GM12878 (cell line): ENCODE data around the gene C19orf47. TPM values are rescaled to one million over a fixed set of nuclear protein-coding genes. Genes with fewer than 3 reads are reported as not detected.

Experiments used
- ATAC-seq: fragments of 200-7000 bp; cut with Tn5 transposase; 3 replicates; pipeline ENCODE4 v1.9.1; 2020; ENCODE audit warnings: mild to moderate bottlenecking, moderate library complexity
- BruUV-seq: library from RNA; stranded (reverse); fragments of 400-500 nt; replicated peaks from 2 replicates; lab custom pipeline; 2021; lab: Mats Ljungman, UMichigan
- CTCF ChIA-PET: fragments of 300-600 bp; sonication (Branson Sonifier 250); formaldehyde crosslinking; extraction: SDS; loops from one replicate; lab custom pipeline; 2021; ENCODE audit warnings: inconsistent platforms; lab: Yijun Ruan, JAX
- POLR2A ChIA-PET: fragments of 350-600 bp; formaldehyde crosslinking; extraction: SDS; loops from one replicate; lab custom pipeline; 2021; ENCODE audit warnings: inconsistent platforms; lab: Charles Lee
- RAD21 ChIA-PET: fragments of 300-600 bp; sonication (Branson Sonifier 250); formaldehyde crosslinking; loops from one replicate; lab custom pipeline; 2023; ENCODE audit warnings: antibody characterized with exemption; ENCODE audit not compliant: unreplicated experiment; lab: Charles Lee
- SMC1A ChIA-PET: fragments of 300-600 bp; sonication (Branson Sonifier 250); formaldehyde crosslinking; loops from one replicate; lab custom pipeline; 2023; ENCODE audit not compliant: unreplicated experiment, uncharacterized antibody; lab: Charles Lee
- DNase-seq: peaks from one replicate; pipeline ENCODE4 v3.0.0-alpha.2; 2011; ENCODE audit warnings: low read depth, low spot score
- FAIRE-seq: peaks from 3 replicates; lab custom pipeline; 2011; peaks lifted over from hg19 to GRCh38; lab: Jason Lieb, UNC
- H2AFZ ChIP-seq: 2 replicates; pipeline ENCODE4 v1.6.0; 2011; ENCODE audit warnings: low read depth, low read length, control low read depth; ENCODE audit not compliant: control insufficient read depth
- H3K27ac ChIP-seq: 2 replicates; pipeline ENCODE4 v1.5.1; 2011; ENCODE audit warnings: control low read depth; ENCODE audit not compliant: control insufficient read depth, insufficient read depth
- H3K27me3 ChIP-seq, 2 experiments: replicated peaks in 1 of 2; 2 replicates each; pipeline versions ENCODE4 v1.6.0 to v1.6.1; 2011; ENCODE audit warnings: low read length in 1 of 2; ENCODE audit not compliant: control insufficient read depth in 2 of 2, insufficient read depth in 2 of 2
- H3K36me3 ChIP-seq, 2 experiments: 2 replicates each; pipeline ENCODE4 v1.5.1; 2011; ENCODE audit warnings: low read length in 1 of 2; ENCODE audit not compliant: control insufficient read depth in 2 of 2, insufficient read depth in 2 of 2
- H3K4me1 ChIP-seq: 2 replicates; pipeline ENCODE4 v1.6.1; 2011; ENCODE audit warnings: mild to moderate bottlenecking, low read length, moderate library complexity, mixed read lengths; ENCODE audit not compliant: control insufficient read depth, insufficient read depth
- H3K4me2 ChIP-seq: 2 replicates; pipeline ENCODE4 v1.6.0; 2011; ENCODE audit warnings: control low read depth; ENCODE audit not compliant: control insufficient read depth, insufficient read depth
- H3K4me3 ChIP-seq: fragments of 200-600 bp; sonication (generic); 2 replicates; pipeline ENCODE4 v1.5.1; 2016
- H3K79me2 ChIP-seq: 2 replicates; pipeline ENCODE4 v1.6.0; 2011; ENCODE audit warnings: low read length; ENCODE audit not compliant: control insufficient read depth, insufficient read depth
- H3K9ac ChIP-seq: 2 replicates; pipeline ENCODE4 v1.8.0; 2011; ENCODE audit warnings: low read length, control low read depth, mixed read lengths; ENCODE audit not compliant: control insufficient read depth, insufficient read depth
- H3K9me3 ChIP-seq: replicated peaks from 3 replicates; pipeline ENCODE4 v1.5.1; 2011; ENCODE audit warnings: mild to moderate bottlenecking, low read length; ENCODE audit not compliant: control insufficient read depth, insufficient read depth
- H4K20me1 ChIP-seq: 2 replicates; pipeline ENCODE4 v1.6.0; 2011; ENCODE audit not compliant: control insufficient read depth, insufficient read depth
- NR2C1 ChIP-seq: fragments of 450-650 bp; IDR thresholded peaks from 2 replicates; pipeline ENCODE4 v1.6.1; 2017; ENCODE audit warnings: antibody characterized with exemption, mild to moderate bottlenecking, moderate library complexity
- WGBS: methylation state at CpG from one replicate; pipeline ENCODE4 v1.1.6; 2016; ENCODE audit warnings: low lambda C conversion rate; ENCODE audit not compliant: insufficient replicate concordance, insufficient coverage; ENCODE audit errors: missing lambda C conversion rate; 5-methylcytosine and 5-hydroxymethylcytosine counted together
- in situ Hi-C: fragments of 300-500 bp; cut with MboI; formaldehyde crosslinking; loops from 9 replicates; pipeline ENCODE4 v1.14.3; 2018; ENCODE audit warnings: mixed read lengths
- intact Hi-C: fragments of 100-400 bp; cut with micrococcal nuclease; formaldehyde crosslinking; loops from one replicate; pipeline ENCODE4 v1.14.2; 2022; ENCODE audit not compliant: unreplicated experiment
- polyA plus RNA-seq, 11 experiments: library from polyadenylated mRNA; depleted of rRNA in 4 of 11; unstranded in 6 of 11; stranded (reverse) in 5 of 11; fragments of >200 nt; fragmentation: Nextera tagmentation in 4 of 11; fragmentation: Illumina TruSeq in 1 of 11; extraction: Ambion mirVana in 4 of 11; extraction: Trizol in 1 of 11; gene quantifications; 1 replicate in 1 of 11; 2 replicates in 10 of 11; pipeline versions ENCODE4 v1.2.1 to v1.2.3, GENCODE V29; 2011 to 2016; ENCODE audit warnings: inconsistent platforms in 2 of 11, missing spikeins in 2 of 11, low read depth in 1 of 11
- total RNA-seq, 4 experiments: library from RNA; depleted of rRNA in 3 of 4; stranded (reverse); fragments of >200 nt in 3 of 4; fragmentation: Illumina TruSeq in 1 of 4; extraction: Trizol in 1 of 4; gene quantifications; 2 replicates each; pipeline versions ENCODE4 v1.2.1 to v1.2.3, GENCODE V29; 2013 to 2021
- TF ChIP-seq, protein P1 (sequence below): fragments of 150-350 bp; IDR thresholded peaks from 2 replicates; pipeline ENCODE4 v1.6.1; 2014; ENCODE audit warnings: mild to moderate bottlenecking, low read depth, low read length
- TF ChIP-seq, protein P2 (sequence below): fragments of 450-650 bp; formaldehyde crosslinking; IDR thresholded peaks from 2 replicates; pipeline ENCODE4 v1.4.0; 2020; ENCODE audit warnings: mild to moderate bottlenecking, moderate library complexity

Gene C19orf47
- total and polyA plus RNA-seq, 10 of the 15 experiments (the other 5 are each of a cell fraction or from before 2014, with no cell fraction given): 0.11 to 29.1 (median 20.2) TPM

DNA sequence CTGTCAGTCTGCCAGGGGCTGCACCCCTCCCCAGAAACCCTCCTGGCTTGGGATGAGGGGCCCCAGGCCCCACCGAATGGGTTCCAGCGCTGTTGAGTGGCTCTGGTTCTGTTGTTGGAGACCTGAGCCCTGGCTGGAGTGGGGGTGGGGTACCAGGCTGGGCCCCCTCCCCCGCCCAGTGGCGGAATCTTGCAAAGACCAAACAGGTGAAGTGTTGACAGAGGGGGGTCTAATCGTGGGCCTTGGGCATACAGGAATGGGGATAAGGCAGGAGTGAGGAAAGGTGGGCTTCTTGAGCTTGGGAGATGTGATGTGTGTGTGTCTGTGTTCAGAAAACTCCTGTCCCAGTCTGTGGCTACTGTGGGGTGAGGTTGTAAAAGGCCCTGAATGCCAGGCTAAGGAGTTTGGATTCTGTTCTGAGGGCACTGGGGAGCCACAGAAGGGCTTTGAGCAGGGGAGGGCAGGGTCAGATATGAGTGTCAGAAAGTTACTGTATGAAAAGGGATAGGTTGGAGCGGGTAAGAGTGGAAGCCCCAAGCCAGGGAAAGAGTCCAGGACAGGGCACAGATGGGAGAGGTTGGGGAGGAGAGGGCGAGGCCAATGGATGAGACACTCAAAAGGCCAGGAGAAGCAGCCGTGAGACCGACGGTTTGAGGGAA is 42.0 kb upstream of the C19orf47 start, which contains the start of gene HIPK4:
TSS of gene HIPK4 (minus strand) at position 98 of the 659 bp plus-strand sequence. CDS start 279 bp downstream, outside the sequence.
- Histone ChIP-seq H3K79me2 (no peaks in the 10 kb centered on the region), H2AFZ (no peak within 1 kb of the TSS), H3K27ac (no peak within 1 kb of the TSS), H3K4me1 (no peaks in the 10 kb centered on the region), H4K20me1 (no peaks in the 10 kb centered on the region), H3K4me2 (no peak within 1 kb of the TSS), H3K27me3 (no peaks in the 10 kb centered on the region), H3K36me3 (no peaks in the 10 kb centered on the region), H3K9me3 (no peaks in the 10 kb centered on the region), H3K9ac (no peak within 1 kb of the TSS), H3K4me3 (no peak within 1 kb of the TSS)
- ChIA-PET POLR2A (interaction anchor here (0.6 kb wide), 1 partner anchor 53 kb away, joined by 3 read pairs; no protein-coding TSS in a partner anchor), RAD21 (no interaction called here), CTCF (interaction anchor here (1.0 kb wide), 1 partner anchor 42 kb away, joined by 3 read pairs; the partner anchor contains the start of genes C19orf47 and PLD3), SMC1A (no interaction called here)
- FAIRE-seq: no peak
- ATAC-seq: no peak
- intact Hi-C loops (no loop called here), in situ Hi-C loops (no loop called here)
- DNase-seq: no peak
- TF ChIP-seq, protein P1, sequence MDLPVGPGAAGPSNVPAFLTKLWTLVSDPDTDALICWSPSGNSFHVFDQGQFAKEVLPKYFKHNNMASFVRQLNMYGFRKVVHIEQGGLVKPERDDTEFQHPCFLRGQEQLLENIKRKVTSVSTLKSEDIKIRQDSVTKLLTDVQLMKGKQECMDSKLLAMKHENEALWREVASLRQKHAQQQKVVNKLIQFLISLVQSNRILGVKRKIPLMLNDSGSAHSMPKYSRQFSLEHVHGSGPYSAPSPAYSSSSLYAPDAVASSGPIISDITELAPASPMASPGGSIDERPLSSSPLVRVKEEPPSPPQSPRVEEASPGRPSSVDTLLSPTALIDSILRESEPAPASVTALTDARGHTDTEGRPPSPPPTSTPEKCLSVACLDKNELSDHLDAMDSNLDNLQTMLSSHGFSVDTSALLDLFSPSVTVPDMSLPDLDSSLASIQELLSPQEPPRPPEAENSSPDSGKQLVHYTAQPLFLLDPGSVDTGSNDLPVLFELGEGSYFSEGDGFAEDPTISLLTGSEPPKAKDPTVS: no peak
- TF ChIP-seq NR2C1: no peak
- TF ChIP-seq, protein P2, sequence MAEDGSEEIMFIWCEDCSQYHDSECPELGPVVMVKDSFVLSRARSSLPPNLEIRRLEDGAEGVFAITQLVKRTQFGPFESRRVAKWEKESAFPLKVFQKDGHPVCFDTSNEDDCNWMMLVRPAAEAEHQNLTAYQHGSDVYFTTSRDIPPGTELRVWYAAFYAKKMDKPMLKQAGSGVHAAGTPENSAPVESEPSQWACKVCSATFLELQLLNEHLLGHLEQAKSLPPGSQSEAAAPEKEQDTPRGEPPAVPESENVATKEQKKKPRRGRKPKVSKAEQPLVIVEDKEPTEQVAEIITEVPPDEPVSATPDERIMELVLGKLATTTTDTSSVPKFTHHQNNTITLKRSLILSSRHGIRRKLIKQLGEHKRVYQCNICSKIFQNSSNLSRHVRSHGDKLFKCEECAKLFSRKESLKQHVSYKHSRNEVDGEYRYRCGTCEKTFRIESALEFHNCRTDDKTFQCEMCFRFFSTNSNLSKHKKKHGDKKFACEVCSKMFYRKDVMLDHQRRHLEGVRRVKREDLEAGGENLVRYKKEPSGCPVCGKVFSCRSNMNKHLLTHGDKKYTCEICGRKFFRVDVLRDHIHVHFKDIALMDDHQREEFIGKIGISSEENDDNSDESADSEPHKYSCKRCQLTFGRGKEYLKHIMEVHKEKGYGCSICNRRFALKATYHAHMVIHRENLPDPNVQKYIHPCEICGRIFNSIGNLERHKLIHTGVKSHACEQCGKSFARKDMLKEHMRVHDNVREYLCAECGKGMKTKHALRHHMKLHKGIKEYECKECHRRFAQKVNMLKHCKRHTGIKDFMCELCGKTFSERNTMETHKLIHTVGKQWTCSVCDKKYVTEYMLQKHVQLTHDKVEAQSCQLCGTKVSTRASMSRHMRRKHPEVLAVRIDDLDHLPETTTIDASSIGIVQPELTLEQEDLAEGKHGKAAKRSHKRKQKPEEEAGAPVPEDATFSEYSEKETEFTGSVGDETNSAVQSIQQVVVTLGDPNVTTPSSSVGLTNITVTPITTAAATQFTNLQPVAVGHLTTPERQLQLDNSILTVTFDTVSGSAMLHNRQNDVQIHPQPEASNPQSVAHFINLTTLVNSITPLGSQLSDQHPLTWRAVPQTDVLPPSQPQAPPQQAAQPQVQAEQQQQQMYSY (CRISPR knock-in tag): no peak
- no TSS peak for BruUV-seq
- 59% methylated on average over 10 of the region's 10 CpGs for whole genome bisulfite sequencing
